Measurements from ENCODE around the gene AATK. TPM values are rescaled to one million over a fixed set of nuclear protein-coding genes. Genes with fewer than 3 reads are reported as not detected.
"Not testable (repeated sequence)": the region's sequence is repeated elsewhere in the genome, so short reads cannot be mapped to it uniquely, and the experiment has no call there.

AATK gene
- total RNA-seq, 2 donors from 2014 or later = 3.3 to 4.6 TPM

DNA sequence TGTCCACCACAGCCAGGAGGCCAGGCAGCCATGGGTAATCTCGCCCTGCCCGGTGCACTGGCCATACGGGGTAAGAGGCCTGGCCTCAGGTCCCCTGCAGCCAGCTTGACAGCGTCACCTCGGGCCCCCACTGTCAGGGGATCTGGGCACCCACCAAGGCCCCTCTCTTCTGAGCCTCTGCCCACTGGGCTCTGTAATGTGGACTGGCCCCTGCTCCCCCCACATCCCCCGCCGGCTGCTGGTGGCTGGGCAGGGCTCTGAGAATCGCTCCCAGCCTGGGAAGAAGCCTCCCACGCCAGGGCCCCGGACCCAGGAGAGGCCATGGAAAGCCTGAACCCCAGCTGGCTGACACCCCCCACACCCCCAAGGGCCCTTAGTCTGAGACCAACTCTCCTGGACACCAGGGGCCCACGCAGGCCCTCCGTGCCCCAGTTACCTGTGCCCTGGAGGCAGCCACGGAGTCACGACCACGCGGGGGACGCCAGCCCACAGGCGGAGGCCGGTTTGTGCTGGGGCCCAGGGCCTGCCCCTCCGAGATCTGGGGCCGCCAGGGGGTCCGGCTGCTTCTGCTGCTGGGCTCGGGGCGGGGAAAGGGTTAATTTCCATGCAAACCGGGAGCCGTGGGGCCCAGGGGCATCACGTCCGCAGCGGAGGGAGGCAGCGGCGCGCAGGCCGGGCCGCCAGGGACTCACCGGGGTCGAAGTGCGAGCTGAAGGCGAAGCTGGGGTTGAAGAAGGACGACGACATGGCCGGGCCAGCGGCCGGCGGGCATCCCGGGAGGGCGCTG, 582 bp downstream of the AATK start, which contains the start of gene PVALEF:
Gene PVALEF, plus strand, starts transcription at position 262 of the 787 bp plus-strand sequence. CDS start 15,720 bp downstream, outside the sequence.
- intact Hi-C loops (cut with DNase I) = no loop called here
- no peak for DNase-seq (ENCODE audit: low spot score)

DNA sequence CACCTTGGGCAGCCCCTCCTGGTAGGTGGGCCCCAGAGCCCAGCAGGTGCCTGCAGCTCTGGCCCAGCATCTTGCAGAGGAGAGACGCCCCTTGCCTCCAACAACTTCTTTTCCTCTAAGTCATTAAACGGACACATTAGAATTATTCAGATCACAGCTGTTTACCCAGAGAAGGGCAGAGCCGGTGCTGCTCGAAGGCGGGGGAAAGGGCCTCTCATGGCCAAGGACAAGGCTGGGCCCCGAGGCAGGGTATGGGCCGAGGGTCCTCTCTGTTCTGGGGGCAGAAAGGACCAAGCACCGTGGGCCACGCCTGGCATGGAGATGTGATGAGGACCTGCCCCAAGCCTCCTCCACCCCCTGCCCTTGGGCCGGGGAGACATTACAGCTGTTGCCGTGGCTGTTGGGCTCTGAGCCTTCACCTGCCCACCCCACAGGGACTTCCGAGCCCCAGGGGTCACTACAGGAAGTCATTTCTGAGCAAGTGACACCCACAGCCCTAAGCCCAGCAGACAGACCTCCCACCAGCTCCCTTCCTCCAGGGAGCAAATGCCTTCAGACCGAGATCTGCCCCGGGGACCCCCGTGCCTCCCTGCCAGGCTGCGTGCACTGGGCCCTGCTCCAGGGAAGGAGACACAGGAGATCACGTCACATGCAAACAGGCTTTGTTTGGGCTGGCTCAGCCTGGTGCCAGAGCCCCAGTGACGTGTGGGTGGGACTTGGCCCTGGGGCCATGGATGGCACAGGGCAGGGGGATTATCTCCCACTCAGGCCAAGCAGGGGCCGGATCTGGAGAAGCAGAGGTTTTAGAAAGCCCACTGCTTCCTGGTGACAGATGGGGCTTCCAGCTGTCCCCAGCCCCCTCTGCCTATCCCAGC, 1.4 kb downstream of the AATK start:
- DNase-seq (ENCODE audit: low spot score) = no peak
- intact Hi-C loops (cut with DNase I) = no loop called here

DNA sequence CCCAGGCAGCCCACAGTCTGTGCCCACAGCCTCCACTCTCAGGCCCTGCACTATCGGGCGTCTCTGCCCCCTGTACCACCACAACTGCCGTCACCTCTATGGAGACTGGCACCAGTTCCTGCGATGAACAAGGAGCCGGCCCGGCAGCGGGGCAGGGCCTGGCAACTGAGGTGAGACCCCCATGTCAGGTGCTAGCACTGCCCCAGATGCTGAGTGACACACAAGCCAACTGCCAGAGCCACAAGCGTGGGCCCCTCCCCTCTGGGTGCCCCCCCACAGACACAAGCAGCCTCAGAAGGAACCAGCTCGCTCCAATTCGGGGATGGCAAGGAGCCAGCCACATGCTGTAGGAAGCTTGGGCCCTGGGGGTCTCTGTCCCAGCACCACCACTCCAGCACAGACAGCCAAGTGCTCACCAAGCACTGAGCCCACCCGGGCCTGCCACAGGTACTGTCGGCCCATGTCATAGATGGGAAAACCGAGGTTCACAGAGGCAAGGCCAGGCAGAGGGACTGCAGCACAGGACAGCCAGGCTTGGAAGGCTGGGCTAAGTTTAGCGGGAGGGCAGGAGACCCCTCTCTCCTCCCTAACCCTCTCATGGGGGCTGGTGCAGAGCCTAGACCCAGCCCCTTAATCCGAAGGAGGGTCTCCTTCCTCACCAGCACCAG, 2.2 kb downstream of the AATK start:
- intact Hi-C loops (cut with DNase I) = no loop called here
- no peak for DNase-seq (ENCODE audit: low spot score)

DNA sequence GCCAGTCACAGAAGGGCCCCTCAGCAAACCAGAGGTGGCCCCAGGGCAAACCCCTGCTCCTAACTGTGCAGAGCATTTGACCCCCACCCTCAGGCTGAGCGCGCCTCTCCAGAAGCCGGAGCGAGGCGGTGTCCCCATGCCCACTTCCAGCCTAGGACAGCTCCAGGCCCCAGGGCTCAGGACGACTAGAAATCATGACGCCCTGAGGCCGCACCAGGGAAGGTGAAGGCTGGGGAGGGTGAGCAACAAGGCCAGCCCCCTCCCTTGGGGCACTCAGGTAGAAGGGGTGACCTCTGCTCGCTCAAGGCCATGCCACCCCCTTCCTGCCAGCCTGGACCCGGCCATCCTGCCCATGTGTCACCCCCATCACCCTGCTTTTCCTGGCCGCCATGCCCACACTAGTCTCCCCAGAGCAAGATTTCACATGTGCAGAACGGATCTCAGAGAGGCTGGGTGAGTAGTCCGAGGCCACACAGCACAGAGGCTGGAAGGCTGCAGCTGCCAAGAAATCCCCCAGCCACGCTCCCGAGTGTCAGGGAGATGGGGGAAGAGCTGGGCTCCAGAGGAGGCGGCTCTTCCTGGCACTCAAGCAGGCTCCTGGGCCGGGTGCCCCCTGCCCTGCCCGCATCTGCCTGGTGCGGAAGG, 2.8 kb downstream of the AATK start:
- no peak for DNase-seq (ENCODE audit: low spot score)
- intact Hi-C loops (cut with DNase I) = no loop called here

DNA sequence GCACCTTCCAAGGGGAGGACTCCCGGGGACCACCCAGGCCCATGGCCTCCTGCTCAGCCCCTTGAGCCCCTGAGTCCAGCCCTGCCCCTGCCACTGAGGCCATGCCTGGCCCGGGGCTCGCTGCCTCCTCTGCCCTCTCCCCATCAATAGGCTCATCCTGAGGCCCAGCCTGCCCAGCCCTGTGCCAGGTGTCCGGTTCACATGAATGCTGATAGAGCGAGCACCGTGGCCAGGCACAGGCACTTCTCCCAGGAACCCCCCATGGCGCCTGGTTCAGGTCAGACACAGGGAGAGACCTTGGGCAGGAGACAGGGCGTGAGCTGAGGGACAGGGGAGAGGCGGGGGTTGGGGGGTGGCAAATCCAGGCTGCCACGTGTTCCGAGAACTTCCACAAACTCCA, 3.5 kb downstream of the AATK start:
- intact Hi-C loops (cut with DNase I) = no loop called here
- no peak for DNase-seq (ENCODE audit: low spot score)

DNA sequence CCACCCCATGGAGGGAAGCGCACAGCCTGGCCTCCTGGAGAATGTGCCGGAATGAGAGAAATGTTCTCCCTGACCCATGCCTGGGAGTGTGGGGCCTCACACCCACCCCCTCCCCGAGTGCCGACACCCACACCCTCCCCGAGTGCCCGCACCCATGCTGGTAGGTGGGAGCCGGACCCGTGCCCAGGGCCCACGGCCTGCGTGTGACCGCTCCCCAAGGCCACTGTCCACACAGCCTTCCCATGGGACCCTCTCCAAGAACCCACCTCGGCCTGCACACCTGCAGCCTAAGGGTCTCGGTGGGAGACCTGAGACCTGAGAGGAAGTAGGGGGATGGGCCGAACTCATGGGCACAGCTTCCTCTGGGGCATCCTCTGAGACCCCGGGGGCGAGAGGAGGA, 4.0 kb downstream of the AATK start:
- intact Hi-C loops (cut with DNase I) = no loop called here
- no peak for DNase-seq (ENCODE audit: low spot score)

DNA sequence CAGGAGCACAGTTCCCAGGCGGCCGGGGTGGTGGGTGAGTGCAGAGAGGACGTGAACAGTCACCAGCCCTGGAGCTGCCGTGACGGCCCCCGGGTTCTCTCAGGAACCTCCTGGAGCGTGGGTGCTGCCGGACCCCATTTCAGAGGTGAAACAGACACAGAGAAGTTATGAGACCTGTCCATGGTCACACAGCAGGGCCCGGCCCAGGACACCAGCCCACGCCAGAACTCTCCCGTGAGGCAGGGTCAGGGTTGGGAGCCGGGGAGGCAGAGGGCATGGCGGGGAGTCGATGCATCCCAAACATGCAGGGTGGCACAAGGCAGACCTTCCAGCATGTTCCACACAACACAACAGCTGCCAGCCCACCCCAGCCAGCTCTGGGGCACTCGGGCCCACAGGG, 4.5 kb downstream of the AATK start:
- DNase-seq (ENCODE audit: low spot score) = no peak
- intact Hi-C loops (cut with DNase I) = no loop called here

DNA sequence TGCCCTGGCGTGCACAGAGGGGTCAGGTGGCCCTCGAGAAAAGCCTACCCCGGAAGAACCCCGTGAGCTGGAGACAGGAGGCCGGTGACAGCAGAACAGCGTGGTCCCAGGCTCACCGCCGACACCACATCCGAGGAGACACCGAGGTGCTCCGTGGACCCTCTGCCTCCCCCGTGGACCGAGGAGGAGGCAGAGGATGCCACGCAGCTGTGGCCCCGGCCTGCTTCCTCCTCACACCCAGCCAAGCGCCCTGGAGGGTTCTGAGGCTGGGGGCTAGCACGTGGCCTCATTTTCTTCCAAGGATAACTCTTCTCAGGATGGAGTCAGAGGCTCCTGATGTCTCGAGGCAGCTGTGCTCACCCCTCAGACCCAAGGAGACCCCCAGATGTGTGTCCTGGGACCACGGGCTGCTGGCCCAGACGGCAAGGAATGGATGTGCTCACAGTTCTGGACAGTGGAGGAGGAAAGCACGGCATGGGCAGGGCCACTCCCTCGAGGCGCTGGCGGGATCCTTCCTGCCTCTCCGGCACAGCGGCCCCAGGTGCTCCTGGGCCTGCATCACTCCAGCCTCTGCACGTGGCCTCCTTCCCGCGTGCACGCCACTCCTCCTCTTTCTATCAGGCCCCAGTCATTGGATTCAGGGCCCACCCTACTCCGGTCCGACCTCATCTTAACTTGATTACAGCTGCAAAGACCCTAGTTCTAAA, 5.1 kb downstream of the AATK start:
- DNase-seq (ENCODE audit: low spot score) = no peak
- intact Hi-C loops (cut with DNase I) = no loop called here

DNA sequence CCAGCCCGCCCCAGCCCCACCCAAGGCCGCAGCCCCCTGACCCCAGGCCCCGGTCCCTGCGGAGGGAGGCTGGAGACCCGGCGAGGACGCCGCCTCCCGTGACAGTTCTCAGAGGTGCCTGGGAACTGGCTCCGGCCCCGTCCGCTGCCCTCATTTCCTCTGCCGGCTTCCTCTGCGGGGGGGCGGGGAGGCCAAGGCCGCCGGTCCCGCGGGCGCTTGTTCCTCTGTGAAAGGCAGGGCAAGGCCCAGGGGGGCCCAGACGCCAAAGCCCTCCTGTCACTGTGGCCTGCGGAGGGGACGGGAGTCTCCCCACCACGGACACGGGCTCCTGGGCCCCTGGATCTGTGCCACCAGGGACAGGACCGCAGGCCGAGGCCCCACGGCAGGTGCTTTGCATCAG, 5.7 kb downstream of the AATK start:
- peak; percentile 93 for DNase-seq (ENCODE audit: low spot score)
- intact Hi-C loops (cut with DNase I) = no loop called here

DNA sequence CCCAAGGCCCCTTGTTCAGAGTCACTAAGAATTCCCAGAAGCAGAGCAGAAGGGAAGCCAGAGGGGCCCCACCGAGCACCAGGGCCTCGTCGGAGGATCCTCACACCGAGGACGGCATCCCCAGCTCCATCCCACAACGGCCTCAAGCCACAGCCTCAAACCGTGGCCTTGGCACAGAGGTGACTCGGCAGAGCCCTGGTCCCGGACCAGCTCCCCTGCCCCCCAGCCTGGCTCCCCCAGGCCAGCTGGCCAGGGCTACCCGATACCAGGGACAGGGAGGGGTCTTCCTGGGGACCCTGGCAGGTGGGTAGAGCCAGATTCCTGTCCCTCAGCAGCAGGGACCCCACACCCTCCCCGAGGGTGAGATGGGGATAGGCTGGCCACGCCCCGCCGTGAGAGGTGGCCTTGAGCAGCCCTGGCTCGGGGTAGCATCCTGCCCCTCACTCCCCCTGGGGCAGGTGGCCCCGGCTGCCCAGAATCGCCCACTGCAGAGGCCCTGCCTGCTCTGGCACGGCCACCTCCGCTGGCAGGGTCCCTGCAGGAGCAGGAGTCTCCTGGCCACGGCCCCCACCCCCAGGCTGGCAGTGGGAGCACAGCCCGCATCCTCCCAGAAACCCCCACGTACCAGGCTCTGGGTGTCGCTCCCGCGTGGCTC, 6.3 kb downstream of the AATK start:
- intact Hi-C loops (cut with DNase I) = loop anchor here in 1 of 2 donors (2.0 kb wide), 1 partner anchor 63 kb away; no protein-coding TSS in a partner anchor
- DNase-seq (ENCODE audit: low spot score) = no peak

DNA sequence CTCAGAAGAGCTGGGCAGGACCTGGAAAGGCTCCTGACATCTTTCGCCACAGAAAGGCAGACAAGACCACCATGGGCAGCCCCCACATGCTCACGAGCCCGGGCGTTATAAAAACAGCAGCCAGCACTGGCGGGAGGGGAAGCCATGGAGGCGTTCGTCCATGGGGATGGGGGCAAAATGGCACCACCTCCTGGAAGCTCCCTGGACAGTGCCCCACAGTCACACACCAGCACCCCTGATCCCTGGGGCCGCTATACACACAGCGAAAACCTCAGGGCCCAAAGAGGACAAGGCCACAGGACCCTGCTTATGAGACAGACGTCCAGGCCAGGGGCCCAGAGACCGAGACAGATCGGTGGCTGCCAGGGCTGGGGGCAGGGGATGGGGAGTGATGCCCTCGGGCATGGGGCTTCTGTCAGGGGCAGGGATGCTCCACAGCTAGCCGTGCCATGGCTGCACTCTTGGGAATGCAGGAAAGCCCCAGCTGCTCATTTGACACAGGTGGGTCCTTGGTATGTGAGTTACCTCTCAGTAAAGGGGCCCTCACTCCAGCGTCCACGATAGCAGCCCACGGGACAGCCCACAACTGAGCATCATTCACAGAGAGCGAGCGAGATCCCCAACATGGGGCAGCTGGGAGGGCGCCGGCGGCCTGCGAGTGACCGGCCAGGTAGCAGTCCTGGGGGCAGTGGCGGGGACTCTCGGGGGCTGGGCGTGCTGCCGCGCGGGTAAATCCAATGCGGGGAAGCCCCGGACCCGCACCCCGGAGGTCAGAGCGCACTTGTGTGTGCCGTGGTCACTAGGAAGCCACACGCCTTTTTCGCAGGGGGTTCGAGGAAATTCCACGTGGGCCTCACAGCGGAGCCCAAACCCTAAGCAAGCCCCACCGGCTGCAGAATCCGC, 7.1 kb downstream of the AATK start:
- no peak for DNase-seq (ENCODE audit: low spot score)
- intact Hi-C loops (cut with DNase I) = loop anchor here in 1 of 2 donors (2.0 kb wide), 1 partner anchor 62 kb away; no protein-coding TSS in a partner anchor

DNA sequence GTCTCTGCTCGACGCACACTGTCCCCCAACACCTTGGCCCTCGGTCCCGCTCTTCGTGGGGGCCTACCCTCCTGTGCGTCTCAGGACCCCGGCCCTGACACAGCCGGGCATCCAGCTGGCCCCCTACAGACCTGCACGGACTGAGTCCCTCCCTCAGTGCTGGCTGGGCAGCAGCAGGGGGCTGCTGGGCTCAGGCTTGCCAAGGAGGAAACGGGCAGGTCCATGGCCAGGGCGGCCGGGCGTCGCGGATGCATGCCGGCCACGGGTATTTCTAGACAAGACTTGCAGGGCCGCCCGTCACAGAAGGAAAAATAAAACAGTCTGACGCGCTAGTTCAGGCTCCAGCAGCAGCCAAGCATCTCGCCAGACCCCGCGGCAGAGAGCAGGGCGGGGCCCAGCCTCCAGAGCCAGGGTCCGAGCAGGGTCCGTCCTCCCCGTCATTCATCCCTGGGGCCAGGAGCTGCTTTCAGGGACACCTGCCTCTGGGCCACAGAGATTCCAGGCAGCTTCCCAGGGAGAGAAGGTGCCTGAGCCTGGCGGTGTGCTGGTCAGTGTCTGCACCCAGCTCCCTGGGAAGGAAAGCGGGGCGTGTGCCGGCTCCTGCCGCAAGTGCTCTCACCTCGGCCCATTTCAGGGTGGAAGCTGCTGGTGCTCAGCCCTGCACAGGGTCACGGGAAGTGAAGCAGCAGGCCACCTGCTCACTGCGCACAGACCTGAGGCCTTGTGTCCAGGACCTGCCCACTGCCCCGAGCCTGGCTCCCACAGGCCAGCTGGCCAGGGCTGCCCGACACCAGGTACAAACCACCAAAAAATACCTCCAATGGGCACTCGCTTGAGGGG, 8.0 kb downstream of the AATK start:
- no peak for DNase-seq (ENCODE audit: low spot score)
- intact Hi-C loops (cut with DNase I) = loop anchor here in 1 of 2 donors (2.0 kb wide), 1 partner anchor 61 kb away; no protein-coding TSS in a partner anchor

DNA sequence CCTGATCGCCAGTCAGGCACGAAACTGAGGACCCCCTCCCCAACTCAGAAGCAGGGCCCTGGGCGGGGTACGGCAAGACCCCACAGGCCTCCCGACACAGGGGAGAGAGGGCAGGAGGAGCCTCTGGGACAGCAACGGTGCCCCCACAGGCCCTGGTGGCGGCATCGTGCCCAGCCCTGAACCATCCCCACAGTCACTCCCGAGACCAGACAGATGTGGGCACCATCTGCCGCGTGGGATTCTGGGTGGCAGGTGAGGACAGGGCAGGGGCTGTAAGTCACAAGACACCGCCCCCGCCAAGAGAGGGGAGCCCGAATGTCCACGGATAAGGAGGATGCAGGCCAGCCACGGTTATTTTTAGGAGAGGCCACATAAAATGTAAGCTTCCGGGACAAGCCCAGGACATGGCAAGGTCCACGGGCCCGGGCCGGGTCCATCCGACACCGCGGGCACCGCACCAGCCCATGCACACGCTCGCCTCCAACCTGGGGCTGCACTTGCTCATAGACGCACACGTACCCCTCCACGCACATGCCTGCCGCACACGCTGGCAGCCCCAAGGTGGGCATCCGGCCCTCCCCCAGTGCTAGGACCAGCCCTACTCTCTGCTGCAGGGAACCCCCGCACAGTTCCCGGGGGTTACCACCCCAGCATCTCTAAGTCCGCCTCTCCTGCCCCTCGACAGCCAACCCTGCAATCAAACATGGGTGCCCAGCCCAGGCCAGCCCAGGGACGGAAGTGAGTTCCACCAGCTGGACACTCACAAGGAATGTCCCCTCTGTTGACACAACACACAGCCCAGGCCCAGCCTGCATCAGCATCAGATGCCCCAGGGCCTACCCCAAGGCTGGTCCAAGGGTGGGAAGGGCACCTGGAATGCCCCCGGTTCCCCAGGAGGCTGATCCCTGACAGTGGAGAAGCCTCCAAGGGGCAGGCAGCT, 8.9 kb downstream of the AATK start:
- intact Hi-C loops (cut with DNase I) = no loop called here

DNA sequence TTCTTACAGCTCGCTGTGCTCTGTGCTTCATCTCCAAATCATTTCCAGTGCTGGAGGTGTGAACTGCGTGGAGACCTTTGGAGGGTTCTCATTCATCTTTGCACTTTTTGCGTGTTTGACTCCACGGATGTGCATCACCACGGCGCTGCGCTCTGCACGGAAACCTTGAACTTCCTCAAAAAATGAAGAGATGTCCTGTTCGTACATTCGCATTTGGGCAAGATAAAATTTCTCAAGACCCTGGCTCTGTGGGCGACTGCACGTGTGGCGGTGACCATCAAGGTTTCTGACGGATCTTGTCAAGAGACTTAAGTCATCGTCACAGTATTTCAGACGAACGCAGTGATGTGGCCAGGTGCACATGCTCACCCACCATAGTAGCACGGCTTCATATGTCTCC, 11.1 kb downstream of the AATK start:
- intact Hi-C loops (cut with DNase I) = no loop called here
- no peak for DNase-seq (ENCODE audit: low spot score)

More for the DNA sequence above, 8.9 kb downstream of the AATK start:
- no peak for DNase-seq (ENCODE audit: low spot score)

DNA sequence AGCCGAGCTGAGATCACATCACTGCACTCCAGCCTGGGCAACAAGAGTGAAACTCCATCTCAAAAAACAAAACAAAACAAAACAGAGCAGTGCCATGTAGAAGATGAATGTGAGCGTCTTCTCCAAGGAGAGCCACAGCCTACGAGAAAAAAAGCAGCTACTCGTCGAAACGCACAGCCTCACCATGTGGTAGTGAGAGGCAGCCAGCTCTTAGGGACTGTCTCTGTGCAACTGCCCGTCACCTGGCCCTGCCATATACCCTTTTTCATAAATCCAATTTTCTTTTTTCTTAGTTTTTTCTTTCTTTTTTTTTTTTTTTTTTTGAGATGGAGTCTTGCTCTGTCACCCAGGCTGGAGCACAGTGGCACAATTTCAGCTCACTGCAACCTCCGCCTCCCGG, 12.0 kb downstream of the AATK start:
- DNase-seq (ENCODE audit: low spot score); intact Hi-C loops (cut with DNase I): not testable (repeated sequence)

Measured in posterior vena cava (tissue), 2 donors.